WTC11 (cell line): ENCODE measurements around the gene SLC46A3. TPM values are rescaled to one million over a fixed set of nuclear protein-coding genes. Genes with fewer than 3 reads are reported as not detected.

ENCODE experiments used
- ATAC-seq: fragments of 200-7000 bp; cut with Tn5 transposase; 2 replicates; pipeline ENCODE4 v1.10.0; 2021; ENCODE audit warnings: mild to moderate bottlenecking, moderate library complexity
- CTCF ChIA-PET: fragments of 300-600 bp; sonication (Branson Sonifier 250); formaldehyde crosslinking; loops from one replicate; lab custom pipeline; 2021; ENCODE audit warnings: antibody characterized with exemption; lab: Charles Lee
- POLR2A ChIA-PET: fragments of 350-600 bp; sonication (Branson Sonifier 250); formaldehyde crosslinking; loops from one replicate; lab custom pipeline; 2021; ENCODE audit warnings: antibody characterized with exemption; lab: Charles Lee
- DNase-seq: peaks from one replicate; pipeline ENCODE4 v3.0.0; 2021; ENCODE audit warnings: low spot score
- H3K27ac Mint-ChIP-seq: 2 replicates; pipeline ENCODE4 v1.8.0; 2021; ENCODE audit warnings: mixed read lengths
- H3K27me3 Mint-ChIP-seq: 2 replicates; pipeline ENCODE4 v1.8.0; 2021; ENCODE audit warnings: low read depth, mild to moderate bottlenecking, moderate library complexity, mixed read lengths
- H3K36me3 Mint-ChIP-seq: 2 replicates; pipeline ENCODE4 v1.8.0; 2021; ENCODE audit warnings: mixed read lengths
- H3K4me1 Mint-ChIP-seq: 2 replicates; pipeline ENCODE4 v1.8.0; 2022; ENCODE audit warnings: mixed read lengths
- H3K4me3 Mint-ChIP-seq: 2 replicates; pipeline ENCODE4 v1.8.0; 2021; ENCODE audit warnings: mild to moderate bottlenecking, moderate library complexity, mixed read lengths
- H3K9me3 Mint-ChIP-seq: 2 replicates; pipeline ENCODE4 v1.8.0; 2021; ENCODE audit warnings: mixed read lengths
- ATF1 ChIP-seq: sonication (generic); formaldehyde crosslinking; IDR thresholded peaks from 2 replicates; pipeline ENCODE4 v1.8.1; 2023; ENCODE audit warnings: mild to moderate bottlenecking, moderate library complexity, missing genetic modification reagents
- ATF3 ChIP-seq: sonication (generic); formaldehyde crosslinking; conservative IDR thresholded peaks from 2 replicates; pipeline ENCODE4 v1.8.1; 2022; ENCODE audit warnings: mild to moderate bottlenecking, missing genetic modification reagents
- ELF4 ChIP-seq: sonication (generic); formaldehyde crosslinking; IDR thresholded peaks from 2 replicates; pipeline ENCODE4 v1.8.1; 2022; ENCODE audit warnings: low read depth, mild to moderate bottlenecking, moderate library complexity, missing genetic modification reagents
- FOXJ3 ChIP-seq: sonication (generic); formaldehyde crosslinking; IDR thresholded peaks from 2 replicates; pipeline ENCODE4 v1.9.0; 2021; ENCODE audit warnings: missing genetic modification reagents, mild to moderate bottlenecking, borderline replicate concordance
- FOXP4 ChIP-seq: sonication (generic); formaldehyde crosslinking; IDR thresholded peaks from 2 replicates; pipeline ENCODE4 v1.8.0; 2022; ENCODE audit warnings: mild to moderate bottlenecking, missing genetic modification reagents
- GRHL2 ChIP-seq: fragments of 250-450 bp; sonication (Bioruptor Pico); IDR thresholded peaks from 2 replicates; pipeline ENCODE4 v1.8.0; 2022; ENCODE audit warnings: mild to moderate bottlenecking, moderate library complexity; ENCODE audit not compliant: insufficient replicate concordance, severe bottlenecking
- JAZF1 ChIP-seq: fragments of 250-450 bp; sonication (Bioruptor Pico); IDR thresholded peaks from 2 replicates; pipeline ENCODE4 v1.9.0; 2021; ENCODE audit warnings: moderate library complexity, mild to moderate bottlenecking, inconsistent platforms
- MAX ChIP-seq: sonication (generic); formaldehyde crosslinking; IDR thresholded peaks from 2 replicates; pipeline ENCODE4 v1.8.0; 2022; ENCODE audit warnings: mild to moderate bottlenecking, missing genetic modification reagents
- MYBL2 ChIP-seq: sonication (generic); formaldehyde crosslinking; IDR thresholded peaks from 2 replicates; pipeline ENCODE4 v1.8.1; 2023; ENCODE audit warnings: mild to moderate bottlenecking, moderate library complexity, missing genetic modification reagents
- NR1H2 ChIP-seq: sonication (generic); formaldehyde crosslinking; IDR thresholded peaks from 2 replicates; pipeline ENCODE4 v1.9.0; 2021; ENCODE audit warnings: mild to moderate bottlenecking, moderate library complexity, missing genetic modification reagents
- OVOL2 ChIP-seq: fragments of 250-450 bp; sonication (Bioruptor Pico); IDR thresholded peaks from 2 replicates; pipeline ENCODE4 v1.9.0; 2021; ENCODE audit warnings: mild to moderate bottlenecking, borderline replicate concordance
- PRDM15 ChIP-seq: sonication (generic); formaldehyde crosslinking; IDR thresholded peaks from 2 replicates; pipeline ENCODE4 v1.8.0; 2022; ENCODE audit warnings: missing genetic modification reagents
- PREB ChIP-seq: sonication (generic); formaldehyde crosslinking; IDR thresholded peaks from 2 replicates; pipeline ENCODE4 v1.8.1; 2022; ENCODE audit warnings: mild to moderate bottlenecking, missing genetic modification reagents, moderate library complexity, borderline replicate concordance
- RELA ChIP-seq: sonication (generic); formaldehyde crosslinking; IDR thresholded peaks from 2 replicates; pipeline ENCODE4 v1.8.1; 2022; ENCODE audit warnings: missing genetic modification reagents, mild to moderate bottlenecking, borderline replicate concordance
- SMAD4 ChIP-seq: sonication (generic); formaldehyde crosslinking; IDR thresholded peaks from 2 replicates; pipeline ENCODE4 v1.8.0; 2022; ENCODE audit warnings: mild to moderate bottlenecking, missing genetic modification reagents
- ZNF425 ChIP-seq: fragments of 250-450 bp; sonication (Bioruptor Pico); conservative IDR thresholded peaks from 2 replicates; pipeline ENCODE4 v1.9.0; 2021; ENCODE audit warnings: mild to moderate bottlenecking
- total RNA-seq: library from RNA; stranded (reverse); gene quantifications from 3 replicates; pipeline ENCODE4 v1.2.3, GENCODE V29; 2021
- TF ChIP-seq, protein P1 (sequence below): sonication (generic); formaldehyde crosslinking; IDR thresholded peaks from 2 replicates; pipeline ENCODE4 v1.8.1; 2023; ENCODE audit warnings: mild to moderate bottlenecking, missing genetic modification reagents
- TF ChIP-seq, protein P2 (sequence below): sonication (generic); formaldehyde crosslinking; IDR thresholded peaks from 2 replicates; pipeline ENCODE4 v1.8.1; 2022; ENCODE audit warnings: missing genetic modification reagents, borderline replicate concordance
- TF ChIP-seq, protein P3 (sequence below): sonication (generic); formaldehyde crosslinking; IDR thresholded peaks from 2 replicates; pipeline ENCODE4 v1.8.0; 2022; ENCODE audit warnings: mild to moderate bottlenecking, missing genetic modification reagents

Gene SLC46A3
- total RNA-seq, 1 experiment from 2014 or later = 0.79 TPM

DNA sequence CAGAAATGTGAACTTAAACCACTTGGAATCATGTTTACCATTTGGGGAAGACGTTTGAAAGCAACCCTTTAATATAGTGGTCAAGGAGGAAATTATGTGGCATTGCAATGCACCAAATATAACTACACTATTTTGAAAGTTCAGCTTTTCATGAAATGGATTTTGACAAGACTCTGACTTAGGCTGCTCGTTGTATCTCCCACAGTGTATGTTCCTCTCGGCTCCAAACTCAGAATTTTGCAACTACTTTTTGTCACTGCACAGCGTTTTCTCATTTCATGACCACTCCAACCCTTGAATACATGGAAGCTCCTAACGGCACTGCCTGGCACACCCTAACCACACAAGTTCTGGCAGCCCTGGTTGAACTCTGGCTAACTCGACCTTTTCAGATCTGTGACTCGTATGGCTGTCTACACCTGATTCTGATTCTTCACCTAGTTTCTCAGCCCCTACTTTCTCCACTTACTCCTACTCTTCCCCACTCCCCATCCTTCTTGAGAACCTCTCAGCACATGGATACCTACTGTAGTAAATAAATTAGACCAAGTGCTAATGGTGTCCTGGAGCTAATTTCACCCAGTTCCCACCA lies 66.9 kb downstream of the SLC46A3 start:
- ChIA-PET POLR2A (no interaction called here), CTCF (no interaction called here)
- no peak for ATAC-seq
- H3K4me3 Mint-ChIP-seq = no peak overlapping the region
- H3K4me1 Mint-ChIP-seq = peaks cover 13% of the 10 kb centered on the region
- H3K9me3 Mint-ChIP-seq = no peaks in the 10 kb centered on the region
- no peaks in the 10 kb centered on the region for H3K27me3 Mint-ChIP-seq
- DNase-seq = no peak
- H3K36me3 Mint-ChIP-seq = no peaks in the 10 kb centered on the region
- no peak overlapping the region for H3K27ac Mint-ChIP-seq
- TF ChIP-seq SMAD4 (no peak), RELA (CRISPR knock-in tag) (no peak), ZNF425 (CRISPR knock-in tag) (no peak), OVOL2 (CRISPR knock-in tag) (no peak), MYBL2 (CRISPR knock-in tag) (no peak), PREB (CRISPR knock-in tag) (no peak), ATF1 (CRISPR knock-in tag) (no peak), JAZF1 (no peak), GRHL2 (CRISPR knock-in tag) (no peak), ELF4 (CRISPR knock-in tag) (no peak), MAX (CRISPR knock-in tag) (no peak), ATF3 (CRISPR knock-in tag) (no peak), FOXJ3 (CRISPR knock-in tag) (no peak)
- TF ChIP-seq, protein P1, sequence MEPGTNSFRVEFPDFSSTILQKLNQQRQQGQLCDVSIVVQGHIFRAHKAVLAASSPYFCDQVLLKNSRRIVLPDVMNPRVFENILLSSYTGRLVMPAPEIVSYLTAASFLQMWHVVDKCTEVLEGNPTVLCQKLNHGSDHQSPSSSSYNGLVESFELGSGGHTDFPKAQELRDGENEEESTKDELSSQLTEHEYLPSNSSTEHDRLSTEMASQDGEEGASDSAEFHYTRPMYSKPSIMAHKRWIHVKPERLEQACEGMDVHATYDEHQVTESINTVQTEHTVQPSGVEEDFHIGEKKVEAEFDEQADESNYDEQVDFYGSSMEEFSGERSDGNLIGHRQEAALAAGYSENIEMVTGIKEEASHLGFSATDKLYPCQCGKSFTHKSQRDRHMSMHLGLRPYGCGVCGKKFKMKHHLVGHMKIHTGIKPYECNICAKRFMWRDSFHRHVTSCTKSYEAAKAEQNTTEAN = no peak
- TF ChIP-seq, protein P2, sequence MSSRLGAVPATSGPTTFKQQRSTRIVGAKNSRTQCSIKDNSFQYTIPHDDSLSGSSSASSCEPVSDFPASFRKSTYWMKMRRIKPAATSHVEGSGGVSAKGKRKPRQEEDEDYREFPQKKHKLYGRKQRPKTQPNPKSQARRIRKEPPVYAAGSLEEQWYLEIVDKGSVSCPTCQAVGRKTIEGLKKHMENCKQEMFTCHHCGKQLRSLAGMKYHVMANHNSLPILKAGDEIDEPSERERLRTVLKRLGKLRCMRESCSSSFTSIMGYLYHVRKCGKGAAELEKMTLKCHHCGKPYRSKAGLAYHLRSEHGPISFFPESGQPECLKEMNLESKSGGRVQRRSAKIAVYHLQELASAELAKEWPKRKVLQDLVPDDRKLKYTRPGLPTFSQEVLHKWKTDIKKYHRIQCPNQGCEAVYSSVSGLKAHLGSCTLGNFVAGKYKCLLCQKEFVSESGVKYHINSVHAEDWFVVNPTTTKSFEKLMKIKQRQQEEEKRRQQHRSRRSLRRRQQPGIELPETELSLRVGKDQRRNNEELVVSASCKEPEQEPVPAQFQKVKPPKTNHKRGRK (CRISPR knock-in tag) = no peak

GRCh38 chr13:28650284-28650683 lies 68.5 kb downstream of the SLC46A3 start:
- no peaks in the 10 kb centered on the region for H3K36me3 Mint-ChIP-seq
- ChIA-PET CTCF (interaction anchor here (0.5 kb wide), 1 partner anchor 397 kb away, joined by 3 read pairs; no protein-coding TSS in a partner anchor), POLR2A (no interaction called here)
- no peaks in the 10 kb centered on the region for H3K27me3 Mint-ChIP-seq
- no peak overlapping the region for H3K4me3 Mint-ChIP-seq
- H3K9me3 Mint-ChIP-seq = no peaks in the 10 kb centered on the region
- no peak overlapping the region for H3K27ac Mint-ChIP-seq
- no peak for ATAC-seq
- no peak for DNase-seq
- H3K4me1 Mint-ChIP-seq = peaks cover 3% of the 10 kb centered on the region; the same call in 1 of the 2 replicates
- TF ChIP-seq NR1H2 (CRISPR knock-in tag) = no peak
- TF ChIP-seq, protein P3, sequence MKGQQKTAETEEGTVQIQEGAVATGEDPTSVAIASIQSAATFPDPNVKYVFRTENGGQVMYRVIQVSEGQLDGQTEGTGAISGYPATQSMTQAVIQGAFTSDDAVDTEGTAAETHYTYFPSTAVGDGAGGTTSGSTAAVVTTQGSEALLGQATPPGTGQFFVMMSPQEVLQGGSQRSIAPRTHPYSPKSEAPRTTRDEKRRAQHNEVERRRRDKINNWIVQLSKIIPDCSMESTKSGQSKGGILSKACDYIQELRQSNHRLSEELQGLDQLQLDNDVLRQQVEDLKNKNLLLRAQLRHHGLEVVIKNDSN (CRISPR knock-in tag) = no peak
- TF ChIP-seq PRDM15 (CRISPR knock-in tag) = no peak
- no peak for TF ChIP-seq FOXP4 (CRISPR knock-in tag)
